HCT116 (cell line): ENCODE results near the gene AMBRA1. TPM values are rescaled to one million over a fixed set of nuclear protein-coding genes. Genes with fewer than 3 reads are reported as not detected.

ENCODE experiments used
- ATAC-seq: fragments of 200-7000 bp; cut with Tn5 transposase; 2 replicates; pipeline ENCODE4 v1.9.1; 2020; ENCODE audit warnings: mild to moderate bottlenecking, moderate library complexity
- BruUV-seq: library from RNA; stranded (reverse); fragments of 400-500 nt; replicated peaks from 2 replicates; lab custom pipeline; 2021; lab: Mats Ljungman, UMichigan
- CTCF ChIA-PET: fragments of 300-600 bp; sonication (Branson Sonifier 250); formaldehyde crosslinking; loops from one replicate; lab custom pipeline; 2021; ENCODE audit warnings: antibody characterized with exemption; lab: Charles Lee
- POLR2A ChIA-PET: fragments of 300-600, 350-600 bp; sonication (Branson Sonifier 250); formaldehyde crosslinking; loops from one replicate; lab custom pipeline; 2021; ENCODE audit warnings: antibody characterized with exemption; lab: Charles Lee
- RAD21 ChIA-PET, 2 experiments: fragments of 300-600 bp; sonication (Branson Sonifier 250); formaldehyde crosslinking; loops; one replicate each; lab custom pipeline; 2023; ENCODE audit warnings: low total read pairs in 2 of 2; ENCODE audit not compliant: uncharacterized antibody in 2 of 2, unreplicated experiment in 2 of 2, low non-redundant PET in 1 of 2; lab: Charles Lee
- DNase-seq: peaks from one replicate; pipeline ENCODE4 v3.0.0-alpha.2; 2010; ENCODE audit warnings: low read depth, low spot score
- H2AFZ ChIP-seq: fragments of 200-600 bp; shearing (Covaris generic), sonication (generic); 2 replicates; pipeline ENCODE4 v1.6.1; 2017; ENCODE audit warnings: low read depth, mixed run types, mixed read lengths, antibody characterized with exemption, low read length; ENCODE audit not compliant: poor library complexity, severe bottlenecking
- H3K27ac ChIP-seq: 2 replicates; pipeline ENCODE4 v1.5.1; 2012; ENCODE audit warnings: low read depth, low read length
- H3K27me3 ChIP-seq: fragments of 200-600 bp; sonication (generic); 2 replicates; pipeline ENCODE4 v1.6.1; 2016; ENCODE audit warnings: mixed run types, low read length, mixed read lengths; ENCODE audit not compliant: insufficient read depth
- H3K36me3 ChIP-seq, 2 experiments: fragments of 200-500 bp in 1 of 2; fragments of 200-600 bp in 1 of 2; sonication (Bioruptor generic) in 1 of 2; sonication (generic) in 1 of 2; 2 replicates each; pipeline versions ENCODE4 v1.5.1 to v1.6.1; 2014 to 2016; ENCODE audit warnings: low read length in 2 of 2, inconsistent platforms in 1 of 2, mixed read lengths in 1 of 2, mixed run types in 1 of 2; ENCODE audit not compliant: insufficient read depth in 2 of 2, control insufficient read depth in 1 of 2
- H3K4me1 ChIP-seq, 2 experiments: fragments of 200-600 bp in 1 of 2; sonication (generic) in 1 of 2; 2 replicates each; pipeline versions ENCODE4 v1.5.1 to v1.6.1; 2012 to 2017; ENCODE audit warnings: low read length in 2 of 2, inconsistent platforms in 1 of 2, mild to moderate bottlenecking in 1 of 2, mixed read lengths in 1 of 2, mixed run types in 1 of 2, moderate library complexity in 1 of 2; ENCODE audit not compliant: insufficient read depth in 2 of 2, control insufficient read depth in 1 of 2
- H3K4me2 ChIP-seq: fragments of 200-600 bp; sonication (generic); 2 replicates; pipeline ENCODE4 v1.6.1; 2017; ENCODE audit warnings: mixed run types, low read length, mixed read lengths
- H3K4me3 ChIP-seq, 2 experiments: fragments of 200-600 bp in 1 of 2; sonication (generic) in 1 of 2; replicated peaks in 1 of 2; 2 replicates each; pipeline ENCODE4 v1.5.1; 2011 to 2016; ENCODE audit warnings: low read length in 2 of 2, control low read depth in 1 of 2, low read depth in 1 of 2, mild to moderate bottlenecking in 1 of 2, mixed read lengths in 1 of 2, mixed run types in 1 of 2
- H3K79me2 ChIP-seq: fragments of 200-600 bp; sonication (generic); 2 replicates; pipeline ENCODE4 v1.6.1; 2017; ENCODE audit warnings: mild to moderate bottlenecking, mixed run types, low read length, moderate library complexity, mixed read lengths; ENCODE audit not compliant: insufficient read depth
- H3K9ac ChIP-seq: fragments of 200-600 bp; sonication (generic); 2 replicates; pipeline ENCODE4 v1.6.1; 2016; ENCODE audit warnings: low read length, mixed read lengths
- H3K9me2 ChIP-seq: fragments of 200-600 bp; sonication (generic), shearing (Covaris generic); 2 replicates; pipeline ENCODE4 v1.6.1; 2017; ENCODE audit warnings: mixed run types, mild to moderate bottlenecking, moderate library complexity; ENCODE audit not compliant: insufficient read depth
- H3K9me3 ChIP-seq, 2 experiments: fragments of 200-500 bp in 1 of 2; fragments of 200-600 bp in 1 of 2; sonication (Bioruptor generic) in 1 of 2; sonication (generic) in 1 of 2; 2 replicates each; pipeline ENCODE4 v1.6.1; 2014 to 2017; ENCODE audit warnings: low read length in 2 of 2, mixed read lengths in 2 of 2, inconsistent platforms in 1 of 2, low read depth in 1 of 2, mild to moderate bottlenecking in 1 of 2, mixed run types in 1 of 2, moderate library complexity in 1 of 2; ENCODE audit not compliant: control insufficient read depth in 1 of 2, insufficient read depth in 1 of 2
- H4K20me1 ChIP-seq: fragments of 200-600 bp; sonication (generic), shearing (Covaris generic); 2 replicates; pipeline ENCODE4 v1.6.1; 2017; ENCODE audit warnings: mixed run types, mild to moderate bottlenecking, moderate library complexity; ENCODE audit not compliant: insufficient read depth
- JUND ChIP-seq: IDR thresholded peaks from 2 replicates; pipeline ENCODE4 v1.6.1; 2012
- POLR2AphosphoS5 ChIP-seq: IDR thresholded peaks from 2 replicates; pipeline ENCODE4 v1.6.1; 2011; ENCODE audit warnings: mild to moderate bottlenecking, low read depth, low read length, moderate library complexity
- RAD21 ChIP-seq: IDR thresholded peaks from 2 replicates; pipeline ENCODE4 v1.6.1; 2012; ENCODE audit warnings: low read depth, mild to moderate bottlenecking
- YY1 ChIP-seq: IDR thresholded peaks from 2 replicates; pipeline ENCODE4 v1.6.1; 2011; ENCODE audit warnings: low read length, low read depth, moderate library complexity, mild to moderate bottlenecking; ENCODE audit not compliant: insufficient replicate concordance; ENCODE audit errors: extremely low read depth
- intact Hi-C: fragments of 100-400 bp; cut with micrococcal nuclease; formaldehyde crosslinking; loops from 2 replicates; pipeline ENCODE4 v1.10.0; 2022
- total RNA-seq: library from RNA; stranded (reverse); gene quantifications from one replicate; pipeline ENCODE4 v1.2.1, GENCODE V29; 2021; ENCODE audit not compliant: unreplicated experiment
- TF ChIP-seq, protein P1 (sequence below), 3 experiments: fragments of 200-600 bp in 1 of 3; sonication (generic) in 1 of 3; IDR thresholded peaks in 2 of 3; conservative IDR thresholded peaks in 1 of 3; 2 replicates each; pipeline ENCODE4 v1.5.1; 2012 to 2017; ENCODE audit warnings: low read depth in 2 of 3, low read length in 2 of 3, antibody characterized with exemption in 1 of 3, borderline replicate concordance in 1 of 3, control low read depth in 1 of 3, mild to moderate bottlenecking in 1 of 3, mixed read lengths in 1 of 3, mixed run types in 1 of 3, moderate library complexity in 1 of 3; ENCODE audit not compliant: insufficient read depth in 1 of 3

AMBRA1 gene
- total RNA-seq, 1 experiment from 2014 or later, result 22.7 TPM

- Histone ChIP-seq H4K20me1 (peaks cover 4% of the 10 kb centered on the region; the same call in 1 of the 2 replicates), H2AFZ (no peak overlapping the region), H3K9me2 (no peaks in the 10 kb centered on the region), H3K4me1 (peaks cover 21 to 23% of the 10 kb centered on the region in 2 experiments), H3K27me3 (no peaks in the 10 kb centered on the region), H3K4me2 (no peak overlapping the region), H3K36me3 (no peaks in the 10 kb centered on the region), H3K27ac (no peak overlapping the region), H3K79me2 (peaks cover 81% of the 10 kb centered on the region), H3K9me3 (no peaks in the 10 kb centered on the region), H3K9ac (no peak overlapping the region), H3K4me3 (no peak overlapping the region)
- ChIA-PET CTCF (interaction anchor here (1.3 to 1.5 kb wide), 2 partner anchors 33 to 171 kb away, joined by 3 to 8 read pairs; no protein-coding TSS in a partner anchor), POLR2A (no interaction called here), RAD21 (no interaction called here)
- TF ChIP-seq JUND, result no peak
- TF ChIP-seq, protein P1, sequence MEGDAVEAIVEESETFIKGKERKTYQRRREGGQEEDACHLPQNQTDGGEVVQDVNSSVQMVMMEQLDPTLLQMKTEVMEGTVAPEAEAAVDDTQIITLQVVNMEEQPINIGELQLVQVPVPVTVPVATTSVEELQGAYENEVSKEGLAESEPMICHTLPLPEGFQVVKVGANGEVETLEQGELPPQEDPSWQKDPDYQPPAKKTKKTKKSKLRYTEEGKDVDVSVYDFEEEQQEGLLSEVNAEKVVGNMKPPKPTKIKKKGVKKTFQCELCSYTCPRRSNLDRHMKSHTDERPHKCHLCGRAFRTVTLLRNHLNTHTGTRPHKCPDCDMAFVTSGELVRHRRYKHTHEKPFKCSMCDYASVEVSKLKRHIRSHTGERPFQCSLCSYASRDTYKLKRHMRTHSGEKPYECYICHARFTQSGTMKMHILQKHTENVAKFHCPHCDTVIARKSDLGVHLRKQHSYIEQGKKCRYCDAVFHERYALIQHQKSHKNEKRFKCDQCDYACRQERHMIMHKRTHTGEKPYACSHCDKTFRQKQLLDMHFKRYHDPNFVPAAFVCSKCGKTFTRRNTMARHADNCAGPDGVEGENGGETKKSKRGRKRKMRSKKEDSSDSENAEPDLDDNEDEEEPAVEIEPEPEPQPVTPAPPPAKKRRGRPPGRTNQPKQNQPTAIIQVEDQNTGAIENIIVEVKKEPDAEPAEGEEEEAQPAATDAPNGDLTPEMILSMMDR (IDR thresholded peaks at IDR 0.05 in 2 of 3, conservative IDR thresholded peaks at IDR 0.05 in 1 of 3; ENCODE audit: borderline replicate concordance in 1 of 3, insufficient read depth in 1 of 3, low read depth in 2 of 3, low read length in 2 of 3), result 0 out of 6 replicates have a peak, but pooled peaks of 1 of the 3 experiments have one; percentile 4
- DNase-seq (no peak), ATAC-seq (no peak)
- intact Hi-C loops, result no loop called here
- no TSS peak for BruUV-seq
These were observed 71.0 kb downstream of the AMBRA1 start for GRCh38 chr11:46522682-46523281.

DNA sequence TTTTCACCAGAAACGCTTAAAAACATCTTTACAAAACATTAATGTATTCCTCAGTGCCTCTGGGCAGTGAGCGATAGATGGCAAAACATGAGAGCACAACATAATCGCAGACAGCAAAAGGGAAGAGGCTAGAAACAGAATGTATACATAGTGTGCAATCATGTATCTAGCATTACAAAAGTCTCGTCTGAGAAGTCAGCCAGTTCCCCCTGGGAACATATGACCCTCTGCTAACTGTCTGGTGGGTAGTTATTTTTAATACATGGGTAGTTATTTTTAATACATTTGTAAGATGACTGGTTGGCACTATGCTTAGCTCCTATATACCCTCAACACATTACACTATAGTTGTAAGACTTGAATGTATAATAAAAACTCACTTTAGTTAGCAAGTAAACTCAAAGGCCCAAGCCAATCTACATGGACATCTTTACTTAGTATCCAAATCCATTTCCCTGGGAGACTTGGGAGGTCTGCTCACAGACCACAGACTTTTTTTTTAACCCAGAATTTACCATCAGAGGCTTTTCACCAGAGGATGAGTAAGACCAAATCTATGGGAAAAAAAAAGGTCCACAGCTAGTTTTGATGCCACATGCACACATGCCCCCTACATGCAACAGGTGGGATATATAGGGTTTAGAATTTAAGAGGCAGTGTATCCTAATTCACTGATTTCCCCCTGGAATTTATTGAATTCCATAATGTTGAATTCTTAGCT lies 71.7 kb downstream of the AMBRA1 start:
- RAD21 ChIA-PET, result no interaction called here
- H3K79me2 ChIP-seq, result peaks cover 78% of the 10 kb centered on the region
- no peak overlapping the region for H3K4me3 ChIP-seq
- intact Hi-C loops, result no loop called here
- CTCF ChIA-PET, result interaction anchor here (0.6 to 1.5 kb wide), 3 partner anchors 32 to 170 kb away, joined by 3 to 8 read pairs (median 4); no protein-coding TSS in a partner anchor
- DNase-seq (no peak), ATAC-seq (no peak)
- no peaks in the 10 kb centered on the region for H3K9me3 ChIP-seq
- no peaks in the 10 kb centered on the region for H3K9me2 ChIP-seq
- no peak overlapping the region for H2AFZ ChIP-seq
- H3K27me3 ChIP-seq, result no peaks in the 10 kb centered on the region
- H3K9ac ChIP-seq, result no peak overlapping the region
- TF ChIP-seq RAD21 (peak; percentile 20; the same call in 1 of the 2 replicates), POLR2AphosphoS5 (no peak), YY1 (no peak)
- TF ChIP-seq, protein P1 (IDR thresholded peaks at IDR 0.05 in 2 of 3, conservative IDR thresholded peaks at IDR 0.05 in 1 of 3; ENCODE audit: borderline replicate concordance in 1 of 3, insufficient read depth in 1 of 3, low read depth in 2 of 3, low read length in 2 of 3), result peak in 1 of 3 experiments; percentile 46; a peak in 2 of 6 replicates
- BruUV-seq, result no TSS peak
- no peak overlapping the region for H3K4me2 ChIP-seq
- H4K20me1 ChIP-seq, result peaks cover 4% of the 10 kb centered on the region; the same call in 1 of the 2 replicates
- POLR2A ChIA-PET, result no interaction called here
- peaks cover 21 to 23% of the 10 kb centered on the region in 2 experiments for H3K4me1 ChIP-seq
- no peak overlapping the region for H3K27ac ChIP-seq
- H3K36me3 ChIP-seq, result no peaks in the 10 kb centered on the region
